Measurements from ENCODE around the gene CIAPIN1. TPM values are rescaled to one million over a fixed set of nuclear protein-coding genes. Genes with fewer than 3 reads are reported as not detected.

The CIAPIN1 gene
- total RNA-seq, 1 experiment from 2014 or later = 99.9 TPM

GRCh38 chr16:57464523-57464922 lies 17.3 kb upstream of the CIAPIN1 start:
- BruUV-seq (replicated peaks) = no TSS peak
- H3K9me3 Mint-ChIP-seq (ENCODE audit: unreplicated experiment) = no peaks in the 10 kb centered on the region
- POLR2A ChIA-PET = interaction anchor here (1.7 to 6.5 kb wide), 2 partner anchors 8 to 16 kb away, joined by 4 to 73 read pairs; partner anchors contain the start of genes CIAPIN1 and COQ9
- CTCF ChIA-PET = interaction anchor here (0.7 to 2.3 kb wide), 5 partner anchors 10 to 664 kb away, joined by 3 to 7 read pairs (median 3); partner anchors contain the start of gene CFAP20
- DNase-seq (ENCODE audit: unreplicated experiment) = no peak
- peaks cover 7% of the 10 kb centered on the region for H3K4me1 Mint-ChIP-seq (ENCODE audit: insufficient read depth, unreplicated experiment)
- intact Hi-C loops (cut with micrococcal nuclease) = no loop called here
- H3K27me3 Mint-ChIP-seq (ENCODE audit: insufficient read depth, unreplicated experiment) = no peaks in the 10 kb centered on the region
- peaks cover 58% of the 10 kb centered on the region for H3K36me3 Mint-ChIP-seq (ENCODE audit: insufficient read depth, unreplicated experiment)
- H3K27ac Mint-ChIP-seq (ENCODE audit: low read depth, unreplicated experiment) = no peak overlapping the region
- no peak for TF ChIP-seq CTCF (IDR thresholded peaks at IDR 0.05; ENCODE audit: unreplicated experiment)
- no peak overlapping the region for H3K4me3 Mint-ChIP-seq (ENCODE audit: unreplicated experiment)

GRCh38 chr16:57462978-57463362 lies 15.8 kb upstream of the CIAPIN1 start:
- CTCF ChIA-PET = interaction anchor here (0.5 to 2.5 kb wide), 18 partner anchors 9 to 1012 kb away, joined by 3 to 23 read pairs (median 5); partner anchors contain the start of genes ARL2BP, CIAPIN1, COQ9 and NUDT21
- Mint-ChIP-seq H3K27me3 (ENCODE audit: insufficient read depth, unreplicated experiment) (no peaks in the 10 kb centered on the region), H3K9me3 (ENCODE audit: unreplicated experiment) (no peaks in the 10 kb centered on the region), H3K4me3 (ENCODE audit: unreplicated experiment) (peak overlapping the region; percentile 76), H3K4me1 (ENCODE audit: insufficient read depth, unreplicated experiment) (peaks cover 7% of the 10 kb centered on the region), H3K27ac (ENCODE audit: low read depth, unreplicated experiment) (peak overlapping the region; percentile 93), H3K36me3 (ENCODE audit: insufficient read depth, unreplicated experiment) (peaks cover 48% of the 10 kb centered on the region)
- BruUV-seq (replicated peaks) = no TSS peak
- DNase-seq (ENCODE audit: unreplicated experiment) = no peak
- POLR2A ChIA-PET = interaction anchor here (0.7 to 6.5 kb wide), 9 partner anchors 8 to 164 kb away, joined by 3 to 73 read pairs (median 4); partner anchors contain the start of genes CIAPIN1, COQ9 and DOK4
- no peak for TF ChIP-seq CTCF (IDR thresholded peaks at IDR 0.05; ENCODE audit: unreplicated experiment)
- intact Hi-C loops (cut with micrococcal nuclease) = loop anchor here (2.0 kb wide), 1 partner anchor 44 kb away; no protein-coding TSS in a partner anchor

- BruUV-seq (replicated peaks) = no TSS peak
- intact Hi-C loops (cut with micrococcal nuclease) = loop anchor here (2.0 kb wide), 1 partner anchor 44 kb away; no protein-coding TSS in a partner anchor
- DNase-seq (ENCODE audit: unreplicated experiment) = peak; percentile 81
- no peaks in the 10 kb centered on the region for H3K27me3 Mint-ChIP-seq (ENCODE audit: insufficient read depth, unreplicated experiment)
- H3K4me1 Mint-ChIP-seq (ENCODE audit: insufficient read depth, unreplicated experiment) = peaks cover 7% of the 10 kb centered on the region
- no peaks in the 10 kb centered on the region for H3K9me3 Mint-ChIP-seq (ENCODE audit: unreplicated experiment)
- TF ChIP-seq CTCF (IDR thresholded peaks at IDR 0.05; ENCODE audit: unreplicated experiment) = peak; percentile 98
- H3K4me3 Mint-ChIP-seq (ENCODE audit: unreplicated experiment) = peak within 1 kb of the TSS; percentile 76
- CTCF ChIA-PET = interaction anchor here (0.5 to 2.5 kb wide), 20 partner anchors 9 to 727 kb away, joined by 3 to 23 read pairs (median 4); partner anchors contain the start of genes ARL2BP, CIAPIN1 and COQ9
- peaks cover 48% of the 10 kb centered on the region for H3K36me3 Mint-ChIP-seq (ENCODE audit: insufficient read depth, unreplicated experiment)
- POLR2A ChIA-PET = interaction anchor here (0.7 to 6.5 kb wide), 11 partner anchors 8 to 217 kb away, joined by 3 to 73 read pairs (median 4); partner anchors contain the start of genes ARL2BP, CIAPIN1 and COQ9
- H3K27ac Mint-ChIP-seq (ENCODE audit: low read depth, unreplicated experiment) = peak within 1 kb of the TSS; percentile 93
Measured at GRCh38 chr16:57462209-57462977, 15.2 kb upstream of the CIAPIN1 start, which contains the start of gene POLR2C. POLR2C (plus strand) TSS chr16:57462679; CDS start chr16:57462725, 46 bp downstream.

GRCh38 chr16:57452021-57452420 lies 4.8 kb upstream of the CIAPIN1 start:
- Mint-ChIP-seq H3K4me3 (ENCODE audit: unreplicated experiment) (no peak overlapping the region), H3K27ac (ENCODE audit: low read depth, unreplicated experiment) (no peak overlapping the region), H3K9me3 (ENCODE audit: unreplicated experiment) (no peaks in the 10 kb centered on the region), H3K4me1 (ENCODE audit: insufficient read depth, unreplicated experiment) (peaks cover 14% of the 10 kb centered on the region), H3K36me3 (ENCODE audit: insufficient read depth, unreplicated experiment) (peaks cover 67% of the 10 kb centered on the region), H3K27me3 (ENCODE audit: insufficient read depth, unreplicated experiment) (no peaks in the 10 kb centered on the region)
- intact Hi-C loops (cut with micrococcal nuclease) = no loop called here
- CTCF ChIA-PET = interaction anchor here (3.9 kb wide), 1 partner anchor 10 kb away, joined by 23 read pairs; the partner anchor contains the start of gene POLR2C
- DNase-seq (ENCODE audit: unreplicated experiment) = no peak
- POLR2A ChIA-PET = interaction anchor here (6.4 kb wide), 1 partner anchor 12 kb away, joined by 73 read pairs; the partner anchor contains the start of gene POLR2C
- TF ChIP-seq CTCF (IDR thresholded peaks at IDR 0.05; ENCODE audit: unreplicated experiment) = no peak
- BruUV-seq (replicated peaks) = no TSS peak

Data from MCF 10A (cell line).